ENCODE measurements around the gene TPSD1.

GRCh38 chr16:1257561-1258224, 1.8 kb downstream of the TPSD1 start:
- TF ChIP-seq YY1 (IDR thresholded peaks at IDR 0.05; ENCODE audit: low read depth): no peak
- TF ChIP-seq EP300 (IDR thresholded peaks at IDR 0.05; ENCODE audit: borderline replicate concordance): no peak
- no peak for TF ChIP-seq CEBPB (IDR thresholded peaks at IDR 0.05)
- TF ChIP-seq TAF1 (IDR thresholded peaks at IDR 0.05; ENCODE audit: low read depth): no peak
- TF ChIP-seq MAX (IDR thresholded peaks at IDR 0.05): no peak
- no peak for TF ChIP-seq FOXM1 (IDR thresholded peaks at IDR 0.05; ENCODE audit: borderline replicate concordance, low read depth)
- TF ChIP-seq REST (IDR thresholded peaks at IDR 0.05; ENCODE audit: low read depth): no peak
- no peak for TF ChIP-seq ZBTB7A (IDR thresholded peaks at IDR 0.05; ENCODE audit: low read depth)
- TF ChIP-seq EGR1 (IDR thresholded peaks at IDR 0.05): no peak
- no peak for TF ChIP-seq USF1 (IDR thresholded peaks at IDR 0.05)
- TF ChIP-seq CREB1 (IDR thresholded peaks at IDR 0.05; ENCODE audit: low read depth): no peak
